GM19438 (cell line): ENCODE measurements around the gene NFATC2.

Experiments used
- ATAC-seq: cut with Tn5 transposase; IDR thresholded peaks from one replicate; pipeline ENCODE4 v1.9.1; 2021; ENCODE audit warnings: low read depth; ENCODE audit not compliant: unreplicated experiment

The NFATC2 gene

DNA sequence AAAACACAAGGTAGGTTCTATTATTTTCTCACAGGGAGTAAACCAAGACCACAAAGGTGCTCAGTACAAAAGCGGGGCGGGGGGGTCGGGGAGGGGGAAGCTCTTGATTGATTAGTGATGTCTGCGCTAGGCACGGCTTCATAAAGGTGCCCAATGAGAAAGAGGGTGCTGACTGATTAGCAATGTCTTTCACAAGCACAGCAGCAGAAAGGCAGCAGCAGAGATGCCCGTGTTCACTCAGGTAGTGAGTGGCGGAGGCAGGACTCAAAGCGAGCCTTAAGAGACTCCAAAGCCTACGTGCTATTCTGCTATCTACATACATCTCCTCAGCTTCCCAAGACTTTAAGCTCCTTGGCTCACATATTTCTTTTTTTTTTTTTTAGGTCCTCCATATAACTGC is 20.3 kb downstream of the NFATC2 start:
- ATAC-seq = no peak

DNA sequence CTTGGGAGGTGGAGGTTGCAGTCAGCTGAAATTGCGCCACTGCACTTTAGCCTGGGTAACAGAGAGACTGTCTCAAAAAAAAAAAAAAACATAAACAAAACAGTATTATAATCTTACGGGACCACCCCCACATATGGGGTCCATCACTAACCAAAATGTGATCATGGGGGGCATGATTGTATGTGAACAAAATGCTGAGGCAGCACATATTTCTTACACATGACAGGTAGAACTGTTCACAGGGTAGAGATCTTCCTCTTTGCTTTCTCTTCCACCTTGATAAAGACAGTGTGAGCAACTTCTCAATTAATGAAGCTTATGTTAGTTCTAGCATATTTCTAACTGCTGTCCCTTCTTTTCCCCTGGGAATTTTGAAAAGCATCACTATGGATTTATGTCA is 24.7 kb downstream of the NFATC2 start:
- no peak for ATAC-seq

DNA sequence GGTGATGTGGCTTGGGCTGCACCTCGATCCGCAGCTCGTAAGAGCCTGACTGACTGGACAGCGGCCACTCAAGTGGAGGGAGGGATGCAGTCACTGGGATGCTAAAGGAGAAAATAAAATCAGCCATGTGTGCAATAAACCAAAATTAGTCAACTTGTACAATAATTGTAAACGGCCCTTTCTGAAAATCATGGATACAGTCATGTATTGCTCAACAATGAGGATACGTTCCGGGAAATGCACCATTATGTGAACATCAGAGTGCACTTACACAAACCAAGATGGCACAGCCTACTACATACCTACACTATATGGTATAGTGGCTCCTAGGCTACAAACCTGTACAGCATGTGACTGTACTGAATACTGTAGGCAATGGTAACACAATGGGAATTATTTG is 25.7 kb downstream of the NFATC2 start:
- ATAC-seq = no peak

DNA sequence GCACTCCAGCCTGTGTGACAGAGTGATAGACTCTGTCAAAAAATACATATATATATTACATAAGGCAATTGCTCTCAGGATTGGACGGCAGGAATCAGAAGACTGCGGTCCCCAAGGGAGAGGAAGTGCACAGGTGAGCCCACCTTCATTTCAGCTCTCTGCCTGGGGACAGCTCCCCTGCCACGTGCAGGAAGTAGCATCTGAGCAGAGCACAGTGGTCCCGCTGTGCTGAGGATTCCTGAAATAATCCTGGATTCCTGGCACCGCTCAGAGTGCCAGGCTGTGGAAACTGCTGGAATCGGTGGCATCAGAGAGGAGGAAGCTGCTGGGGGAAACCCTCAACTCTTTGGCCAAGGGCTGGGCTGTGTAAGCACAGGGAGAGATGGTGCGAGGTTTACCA is 27.7 kb downstream of the NFATC2 start:
- ATAC-seq = no peak

DNA sequence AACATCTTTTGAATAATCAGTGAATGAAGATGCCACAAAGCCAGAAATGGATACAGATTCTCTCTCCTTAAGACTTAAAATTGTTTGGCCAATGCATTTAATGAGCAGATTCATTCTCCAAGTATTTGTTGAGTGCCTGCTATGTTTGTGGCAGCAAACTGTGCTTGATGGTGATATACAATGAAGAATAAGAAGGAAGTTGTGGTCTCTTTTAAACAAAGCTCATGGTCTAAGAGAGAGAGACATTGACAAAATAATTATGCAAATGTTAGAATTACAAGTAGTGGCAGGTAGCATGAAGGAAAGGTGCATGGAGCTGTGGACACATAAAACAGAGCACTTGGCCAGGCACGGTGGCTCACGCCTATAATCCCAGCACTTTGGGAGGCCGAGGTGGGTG is 28.3 kb downstream of the NFATC2 start:
- ATAC-seq = no peak

DNA sequence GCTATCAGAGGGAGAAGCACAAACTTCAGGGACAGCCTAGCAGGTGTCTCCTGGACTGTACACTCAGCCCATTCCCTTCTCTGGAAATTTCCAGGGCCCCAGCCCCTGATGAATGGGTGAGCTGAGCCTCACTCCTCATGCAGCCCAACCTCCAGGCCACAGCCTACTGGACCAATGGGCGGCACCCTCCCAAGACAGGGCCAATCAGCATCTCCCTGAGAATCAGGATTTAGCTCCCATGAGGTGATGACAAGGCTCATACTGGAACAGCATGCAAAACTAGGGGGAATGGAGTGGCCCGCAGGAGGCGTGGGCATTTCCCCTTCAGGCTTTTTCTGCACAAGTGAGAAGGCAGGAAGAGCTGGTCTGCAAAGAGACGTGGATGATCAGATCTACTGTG is 29.0 kb downstream of the NFATC2 start:
- no peak for ATAC-seq

DNA sequence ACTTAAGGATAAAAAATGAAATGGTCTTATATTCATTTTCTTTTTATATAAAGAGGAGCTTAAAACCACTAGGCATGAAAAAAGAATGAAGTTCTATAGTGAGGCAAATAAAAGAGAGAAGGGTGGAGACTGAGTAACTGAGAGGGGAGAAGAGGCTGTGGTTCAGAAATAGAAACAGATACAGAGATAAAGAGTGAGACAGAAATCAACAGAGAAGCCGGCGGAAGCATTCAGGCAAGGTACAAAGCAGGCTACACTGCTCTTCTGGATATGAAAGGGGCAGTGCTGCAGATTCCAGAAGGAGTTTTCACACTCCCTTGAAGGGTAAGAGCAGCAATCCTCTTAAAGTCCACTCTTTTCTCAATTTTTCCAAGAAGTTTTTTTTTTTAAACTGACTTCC is 29.9 kb downstream of the NFATC2 start:
- ATAC-seq = no peak

DNA sequence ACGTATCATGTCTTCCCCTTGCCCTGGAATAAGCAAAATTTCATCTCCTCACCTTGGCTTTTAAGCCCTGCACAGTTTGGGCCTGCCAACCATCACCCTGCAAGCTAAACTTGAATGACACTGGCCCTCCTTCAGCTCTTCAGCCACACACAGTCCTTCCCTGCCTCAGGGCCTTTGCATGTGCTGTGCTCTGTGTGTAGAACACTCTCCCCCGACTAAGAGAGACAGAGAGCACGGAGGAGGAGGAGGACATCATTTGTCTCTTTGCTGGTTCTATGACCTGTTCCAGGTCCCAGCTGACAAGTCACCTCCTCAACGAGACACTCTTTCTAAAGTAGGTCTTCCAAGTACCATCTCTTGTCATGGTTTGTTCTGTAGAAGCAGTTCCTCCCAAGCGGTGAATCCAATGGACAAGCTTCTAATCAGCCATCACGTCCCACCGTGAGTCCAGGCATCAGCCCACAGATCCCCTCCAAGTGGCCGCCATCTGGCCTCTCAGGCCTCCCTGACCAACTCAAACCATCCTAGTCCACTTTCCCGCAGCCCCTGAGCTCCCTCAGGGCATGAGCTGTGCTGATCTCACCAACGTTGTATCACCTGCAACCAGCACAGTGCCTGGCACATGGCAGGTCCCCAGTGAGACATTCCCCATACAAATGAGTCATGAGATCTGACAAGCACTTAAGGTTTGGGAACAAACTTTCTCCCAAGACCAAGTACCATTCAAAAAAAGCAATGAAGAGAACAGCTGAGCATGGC is 30.5 kb downstream of the NFATC2 start:
- ATAC-seq = no peak

DNA sequence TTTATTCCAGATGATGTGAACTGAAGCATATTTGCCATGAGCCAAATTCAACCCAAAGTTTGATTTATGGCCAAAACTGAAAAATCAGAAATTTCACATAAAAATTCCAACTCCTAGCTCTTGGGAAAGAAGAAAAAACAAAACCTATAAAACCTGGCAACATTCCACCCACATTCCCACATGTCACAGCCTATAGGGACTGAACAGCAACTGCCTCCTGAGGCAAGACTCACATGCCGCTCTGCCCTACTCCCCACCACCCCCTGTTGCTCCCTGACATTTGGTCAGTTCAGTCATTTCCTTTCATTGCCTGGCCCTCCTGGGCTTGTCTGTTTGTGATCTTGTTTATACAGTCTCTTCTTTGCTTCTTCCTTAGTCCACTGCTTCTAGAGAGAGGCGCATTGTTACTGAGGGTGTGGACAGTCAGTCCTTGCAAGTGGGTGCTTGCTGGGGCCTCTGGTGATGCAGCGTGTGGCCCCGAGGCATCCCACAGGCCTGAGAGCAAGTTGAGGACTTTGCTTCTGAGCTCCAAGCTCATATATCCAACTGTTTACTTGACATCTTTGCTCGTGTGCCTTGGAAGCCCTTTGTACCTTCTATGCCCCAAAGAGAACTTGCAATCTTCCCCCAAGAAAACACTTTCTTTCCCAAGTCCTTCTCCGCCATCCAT is 31.4 kb downstream of the NFATC2 start:
- no peak for ATAC-seq

DNA sequence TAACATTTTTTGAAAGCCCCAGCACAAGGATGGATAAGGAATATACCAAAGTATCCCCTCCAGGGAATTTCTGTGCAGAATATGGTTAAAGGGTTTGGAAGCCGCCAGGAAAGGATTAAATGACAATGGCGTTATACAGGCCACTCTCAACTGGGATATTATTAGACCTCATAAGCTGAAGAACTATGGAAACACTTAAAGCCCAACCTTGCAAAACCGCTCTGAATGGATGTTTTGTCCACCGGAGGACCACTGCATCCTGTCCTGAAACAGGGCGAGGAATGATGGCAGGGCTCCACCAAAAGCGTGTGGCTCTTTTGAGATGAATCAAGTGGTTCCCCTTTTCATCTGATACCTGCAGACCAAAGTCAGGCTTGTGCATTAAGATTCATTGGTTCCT is 32.4 kb downstream of the NFATC2 start:
- ATAC-seq = no peak

DNA sequence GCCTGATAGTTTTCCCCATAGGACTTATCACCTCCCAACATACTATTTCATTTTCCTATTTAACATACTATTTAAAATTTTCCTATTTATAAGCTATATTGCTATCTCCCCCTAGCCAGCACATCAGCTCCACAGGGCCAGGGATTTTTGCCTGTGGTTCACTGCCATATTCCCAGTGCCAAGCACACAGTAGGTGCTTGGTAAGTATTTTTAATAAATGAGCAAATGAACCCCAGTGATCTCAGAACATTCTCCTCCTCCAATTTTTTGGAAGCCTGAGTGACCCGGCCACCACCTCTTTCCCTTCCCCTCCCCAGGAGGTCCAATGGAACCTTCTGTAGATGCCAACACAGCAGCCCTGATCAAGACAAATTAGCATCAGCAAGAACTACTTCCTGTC is 33.3 kb downstream of the NFATC2 start:
- no peak for ATAC-seq

DNA sequence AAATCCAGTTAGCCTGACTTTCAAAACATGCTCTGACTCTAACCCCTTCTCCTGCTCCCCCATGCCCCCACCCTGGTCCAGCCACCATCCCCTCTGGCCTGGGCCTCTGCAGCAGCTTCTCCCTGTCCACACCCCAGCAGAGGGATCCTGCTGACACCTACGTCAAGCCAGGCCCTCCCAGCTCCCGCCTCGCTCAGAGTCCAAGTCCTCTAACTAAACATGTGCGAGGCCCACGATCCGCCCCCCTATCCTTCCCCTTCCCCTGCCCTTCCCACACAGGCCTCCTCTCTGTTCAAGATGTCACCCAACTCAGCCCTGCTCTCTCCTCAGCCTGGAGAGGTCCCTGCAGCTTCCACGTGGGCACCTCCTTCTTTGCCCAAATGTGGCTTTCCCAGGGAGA is 33.7 kb downstream of the NFATC2 start:
- no peak for ATAC-seq

DNA sequence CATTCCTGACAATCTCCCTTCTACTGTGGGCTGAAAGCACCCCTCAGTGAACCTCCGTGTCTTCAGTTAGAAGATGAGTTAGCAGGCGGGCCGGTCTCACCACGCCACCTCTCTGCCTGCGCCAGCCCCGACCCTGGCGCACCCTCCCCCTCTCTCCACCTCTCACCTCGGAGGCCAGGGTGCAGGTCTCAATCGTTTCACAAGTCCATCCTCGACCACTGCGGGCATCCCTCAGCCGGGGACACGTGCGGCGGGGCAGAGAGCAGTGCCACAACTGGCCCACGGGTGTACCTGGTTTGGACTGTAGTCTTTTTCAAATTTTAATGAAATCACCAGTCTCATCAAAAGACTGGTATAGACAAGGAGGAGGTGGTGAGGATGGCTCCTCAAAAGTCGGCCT is 34.4 kb downstream of the NFATC2 start:
- ATAC-seq = no peak

DNA sequence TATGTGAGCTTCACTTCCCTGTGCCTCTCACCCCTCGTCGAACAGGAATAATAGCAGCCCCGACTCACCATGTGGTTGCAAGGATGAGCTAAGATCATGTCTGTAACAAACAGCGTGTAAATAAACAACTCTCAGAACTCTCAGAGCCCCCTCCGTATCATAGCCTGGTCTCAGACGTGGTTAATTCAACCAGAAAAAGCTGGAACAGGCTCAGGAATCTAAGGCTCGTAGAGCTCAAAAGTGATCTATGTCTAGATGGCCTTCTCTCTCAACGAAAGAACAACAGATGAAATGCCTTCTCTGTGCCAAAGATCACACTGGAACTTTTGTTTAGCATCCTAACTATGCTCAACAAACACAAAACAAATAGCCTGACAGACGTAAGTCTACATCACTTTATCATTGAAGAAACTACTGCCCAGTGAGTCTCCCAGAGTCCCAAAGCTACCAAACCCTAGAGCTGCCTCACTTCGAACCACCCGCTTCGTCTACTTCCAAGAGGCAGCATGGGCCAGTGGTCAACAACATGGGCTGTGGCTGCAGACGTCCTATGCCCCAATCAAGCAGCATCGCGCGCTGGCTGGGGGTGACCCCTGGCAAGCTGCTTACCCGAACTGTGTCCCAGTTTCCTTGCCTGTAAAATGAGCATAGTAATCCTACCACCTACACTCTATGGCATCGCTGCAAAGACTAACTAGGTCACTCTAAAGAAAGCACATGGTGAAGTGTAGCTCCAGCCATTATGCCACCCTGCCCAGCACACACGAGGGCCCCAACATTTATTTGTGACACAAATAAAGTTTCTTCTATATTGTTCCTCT is 35.1 kb downstream of the NFATC2 start:
- ATAC-seq = no peak

DNA sequence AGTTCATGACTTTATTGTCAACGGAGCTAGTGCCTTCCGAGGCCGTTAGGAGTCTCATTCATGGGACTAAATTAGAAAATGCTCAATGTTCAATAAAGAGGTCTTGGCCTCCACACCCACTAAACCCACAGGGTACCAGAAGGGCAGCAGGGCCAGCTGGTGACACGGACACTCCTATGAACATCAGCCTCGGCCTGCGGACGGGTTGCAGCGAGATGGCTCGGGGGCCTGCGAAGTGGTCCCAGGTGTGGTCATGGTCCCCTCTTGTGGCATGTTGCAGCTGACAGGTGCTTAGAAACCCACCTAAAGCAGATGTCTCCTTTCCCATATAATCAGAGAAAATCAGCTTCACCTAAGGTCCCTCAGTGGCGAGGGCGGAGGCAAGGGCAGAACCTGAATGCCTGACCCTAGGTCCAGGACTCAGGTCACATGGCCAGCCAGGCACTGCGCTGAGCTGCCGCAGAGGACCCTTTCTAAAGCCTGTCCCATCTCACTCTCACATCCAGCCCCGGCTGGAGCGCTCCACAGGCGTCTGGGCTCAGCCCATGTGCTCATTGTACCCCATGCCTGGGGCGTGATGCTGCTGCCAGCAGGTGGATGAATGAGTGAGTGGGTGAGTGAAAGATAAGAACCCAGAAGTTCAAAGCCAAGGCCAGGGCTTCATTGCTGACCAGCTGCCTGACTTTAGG is 35.8 kb downstream of the NFATC2 start:
- no peak for ATAC-seq

DNA sequence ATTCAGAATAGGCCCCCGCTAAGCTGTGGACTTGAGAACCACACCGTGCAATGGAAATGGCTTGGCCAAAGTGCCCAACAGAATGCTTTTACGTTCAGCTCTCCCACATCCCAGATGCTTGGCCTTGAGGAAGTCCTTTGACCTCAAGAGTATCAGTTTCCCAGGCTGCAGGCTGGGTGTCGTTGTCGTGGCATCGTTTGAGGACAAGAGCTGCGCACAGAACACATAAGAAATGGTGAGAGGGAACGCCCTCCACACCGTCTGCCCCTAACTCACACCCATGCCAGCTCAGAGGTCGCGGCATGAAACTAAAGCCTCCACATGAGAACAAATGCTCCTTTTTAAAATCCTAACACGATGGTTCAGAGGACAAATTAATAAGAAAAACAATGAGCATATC is 37.0 kb downstream of the NFATC2 start:
- ATAC-seq = no peak

DNA sequence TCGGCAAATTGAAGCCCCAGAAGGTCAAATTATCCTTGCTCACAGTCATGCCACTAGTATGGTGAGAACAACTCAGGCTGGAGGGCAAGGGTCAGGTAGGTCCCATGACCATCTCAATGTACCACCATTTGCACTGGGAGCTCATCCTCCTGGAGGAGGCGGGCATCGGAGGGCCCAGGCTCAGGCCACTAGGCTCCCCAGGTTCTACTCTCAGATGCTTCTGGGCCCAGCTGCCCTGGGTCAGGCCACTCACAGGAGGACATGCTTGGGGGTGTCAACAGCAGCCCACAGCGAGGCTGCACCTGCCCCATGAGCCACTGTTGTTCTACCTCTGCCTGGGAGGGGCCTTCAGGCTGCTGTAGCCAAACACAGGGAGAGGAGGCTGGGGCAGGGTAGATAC is 39.1 kb downstream of the NFATC2 start:
- ATAC-seq = no peak

DNA sequence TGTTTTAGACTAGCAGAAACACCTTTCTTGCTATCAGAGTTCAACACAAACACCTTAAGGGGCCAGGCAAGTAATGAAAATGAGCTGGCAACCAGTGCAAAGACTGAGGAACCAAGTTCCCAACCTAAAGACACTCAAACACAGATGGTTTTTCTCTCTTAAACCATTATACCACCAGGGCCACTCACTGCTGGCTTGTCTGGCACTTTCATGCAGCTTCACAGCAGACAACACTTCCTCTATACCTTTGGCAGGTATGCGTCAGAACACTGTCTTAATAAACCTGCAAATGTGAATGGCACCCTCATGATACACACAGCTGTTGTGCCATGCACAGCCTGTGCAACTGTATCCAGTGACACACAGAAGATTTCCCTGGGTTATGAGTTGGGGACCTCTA is 41.6 kb downstream of the NFATC2 start:
- ATAC-seq = no peak

DNA sequence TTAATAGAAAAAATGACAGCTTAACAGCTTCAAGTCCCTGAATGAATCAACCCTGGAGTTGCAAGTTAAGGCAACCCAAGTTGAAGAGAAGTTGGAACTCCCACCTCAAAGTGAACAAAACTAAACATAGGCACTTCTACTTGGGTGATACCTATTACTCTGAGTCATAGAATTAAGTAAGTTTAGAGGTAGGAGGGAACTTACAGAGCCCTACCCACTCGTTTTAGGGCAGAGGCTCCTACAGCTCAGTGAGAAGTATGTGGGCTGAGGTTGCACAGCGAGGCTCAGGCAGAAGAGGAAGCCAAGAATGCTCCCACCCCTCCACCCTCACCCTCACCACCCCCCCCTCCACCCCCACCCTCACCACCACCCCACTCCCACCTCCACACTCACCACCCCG is 42.2 kb downstream of the NFATC2 start:
- no peak for ATAC-seq

DNA sequence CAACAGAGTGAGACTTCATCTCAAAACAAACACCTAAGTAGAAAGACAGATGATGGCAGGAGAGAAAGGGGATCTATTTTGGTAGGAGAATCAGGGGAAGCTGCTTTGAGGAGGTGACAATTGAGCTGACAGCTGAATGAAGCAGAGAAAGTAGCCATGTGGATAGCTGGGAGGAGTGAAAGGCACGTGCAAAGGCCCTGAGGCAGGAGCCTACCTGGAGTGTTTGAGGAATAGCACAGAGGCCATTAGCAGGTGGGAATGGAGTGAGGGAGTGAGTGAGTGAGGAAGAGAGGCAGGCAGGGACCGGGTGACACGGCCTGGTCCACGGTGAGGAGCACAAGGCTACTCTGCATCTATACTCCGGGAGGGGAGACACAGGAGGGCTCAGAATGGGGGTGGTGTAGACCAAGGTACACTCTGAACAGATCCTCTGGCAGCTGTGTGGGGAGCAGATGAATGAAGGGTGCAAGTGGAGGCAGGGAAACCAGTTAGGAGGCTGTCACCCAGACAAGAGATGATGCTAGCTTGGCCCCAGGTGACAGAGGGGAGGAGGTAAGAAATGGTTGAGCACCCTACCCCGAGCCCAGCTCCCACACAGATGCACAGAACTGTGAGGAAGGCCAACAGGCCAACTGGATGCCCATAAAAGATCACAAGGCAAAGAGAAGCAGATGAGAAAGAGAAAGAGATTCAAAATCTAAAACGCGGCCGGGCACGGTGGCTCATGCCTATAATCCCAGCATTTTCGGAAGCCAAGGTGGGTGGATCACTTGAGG is 43.6 kb downstream of the NFATC2 start:
- no peak for ATAC-seq
